ENCODE results near the gene FNDC10. TPM values are rescaled to one million over a fixed set of nuclear protein-coding genes. Genes with fewer than 3 reads are reported as not detected.
A peak's percentile ranks its signal among the peaks of the same experiment; 100 is the strongest.

FNDC10 gene
- total and polyA plus RNA-seq, 10 of the 15 experiments (the other 5 are each of a cell fraction or from before 2014, with no cell fraction given) = 0.05 to 1.3 (median 0.25) TPM; not detected in 4

GRCh38 chr1:1628754-1629429 is 29.0 kb upstream of the FNDC10 start:
- no peaks in the 10 kb centered on the region for H3K36me3 ChIP-seq (ENCODE audit: control insufficient read depth in 2 of 2, insufficient read depth in 2 of 2, low read length in 1 of 2)
- H3K4me1 ChIP-seq (ENCODE audit: control insufficient read depth, insufficient read depth, low read length) = no peaks in the 10 kb centered on the region
- no peak overlapping the region for H3K27ac ChIP-seq (ENCODE audit: control insufficient read depth, insufficient read depth)
- H4K20me1 ChIP-seq (ENCODE audit: control insufficient read depth, insufficient read depth) = no peaks in the 10 kb centered on the region
- no peak overlapping the region for H3K4me3 ChIP-seq
- no peaks in the 10 kb centered on the region for H3K9me3 ChIP-seq (replicated peaks; ENCODE audit: control insufficient read depth, insufficient read depth, low read length)
- POLR2A ChIA-PET = interaction anchor here (1.4 kb wide), 1 partner anchor 13 kb away, joined by 8 read pairs; the partner anchor contains the start of gene MIB2
- no peak for FAIRE-seq
- no peak overlapping the region for H2AFZ ChIP-seq (ENCODE audit: control insufficient read depth, low read depth, low read length)
- no TSS peak for BruUV-seq (replicated peaks)
- 58% methylated on average over 52 of the region's 53 CpGs for WGBS (ENCODE audit: insufficient coverage, insufficient replicate concordance, low lambda C conversion rate, missing lambda C conversion rate)
- H3K9ac ChIP-seq (ENCODE audit: control insufficient read depth, insufficient read depth, low read length) = no peak overlapping the region
- peaks cover 0 to 2% of the 10 kb centered on the region in 2 experiments; a peak in 2 of 4 replicates for H3K27me3 ChIP-seq (replicated peaks in 1 of 2; ENCODE audit: control insufficient read depth in 2 of 2, insufficient read depth in 2 of 2, low read length in 1 of 2)
- no peak for DNase-seq (ENCODE audit: low read depth, low spot score)
- ATAC-seq = peak; percentile 39
- RAD21 ChIA-PET (ENCODE audit: unreplicated experiment) = interaction anchor here (0.8 to 1.3 kb wide), 2 partner anchors 14 to 171 kb away, joined by 3 to 4 read pairs; partner anchors contain the start of gene MIB2
- 0 out of 2 replicates have a peak overlapping the region, but pooled peaks have one; percentile 1 for H3K4me2 ChIP-seq (ENCODE audit: control insufficient read depth, insufficient read depth)
- intact Hi-C loops (cut with micrococcal nuclease; ENCODE audit: unreplicated experiment) (no loop called here), in situ Hi-C loops (cut with MboI) (no loop called here)
- H3K79me2 ChIP-seq (ENCODE audit: control insufficient read depth, insufficient read depth, low read length) = no peaks in the 10 kb centered on the region
- SMC1A ChIA-PET (ENCODE audit: uncharacterized antibody, unreplicated experiment) = interaction anchor here (1.2 kb wide), 2 partner anchors 13 to 26 kb away, joined by 3 read pairs; no protein-coding TSS in a partner anchor
- CTCF ChIA-PET = interaction anchor here (1.2 to 1.7 kb wide), 2 partner anchors 13 to 15 kb away, joined by 4 to 6 read pairs; partner anchors contain the start of gene MIB2
- TF ChIP-seq ETV6 (conservative IDR thresholded peaks at IDR 0.05 in 1 of 2, IDR thresholded peaks at IDR 0.05 in 1 of 2; ENCODE audit: borderline replicate concordance in 1 of 2, low read depth in 1 of 2) (no peak), PML (IDR thresholded peaks at IDR 0.05; ENCODE audit: low read length) (no peak), CHD1 (IDR thresholded peaks at IDR 0.05; ENCODE audit: low read depth, low read length) (no peak), SREBF1 (IDR thresholded peaks at IDR 0.05; ENCODE audit: low read length) (no peak), POLR2A (IDR thresholded peaks at IDR 0.05; ENCODE audit: low read depth, low read length) (no peak; the same call in 1 of the 2 replicates), NFIC (IDR thresholded peaks at IDR 0.05; ENCODE audit: low read depth, low read length) (no peak), RELB (IDR thresholded peaks at IDR 0.05; ENCODE audit: low read depth) (no peak), MEF2A (IDR thresholded peaks at IDR 0.05; ENCODE audit: insufficient read depth, low read depth, low read length) (no peak), ELK1 (IDR thresholded peaks at IDR 0.05; ENCODE audit: low read depth, low read length) (no peak), CBFB (IDR thresholded peaks at IDR 0.05; ENCODE audit: low read depth) (no peak), MYC (IDR thresholded peaks at IDR 0.05; ENCODE audit: insufficient read depth, insufficient read length, insufficient replicate concordance, low read length, severe bottlenecking) (no peak), YY1 (IDR thresholded peaks at IDR 0.05; ENCODE audit: low read depth, low read length) (no peak), ZNF384 (IDR thresholded peaks at IDR 0.05; ENCODE audit: borderline replicate concordance, low read depth, low read length) (no peak), ZNF24 (IDR thresholded peaks at IDR 0.05) (no peak), SKIL (IDR thresholded peaks at IDR 0.05; ENCODE audit: low read depth, poor library complexity, severe bottlenecking) (no peak), IKZF1 (conservative IDR thresholded peaks at IDR 0.05) (0 out of 2 replicates have a peak, but pooled peaks have one; percentile 49), HDGF (IDR thresholded peaks at IDR 0.05) (0 out of 2 replicates have a peak, but pooled peaks have one; percentile 33), STAT3 (IDR thresholded peaks at IDR 0.05; ENCODE audit: low read depth, low read length) (no peak), KDM1A (IDR thresholded peaks at IDR 0.05; ENCODE audit: borderline replicate concordance) (no peak), EGR1 (IDR thresholded peaks at IDR 0.05; ENCODE audit: borderline replicate concordance in 1 of 2, low read depth in 2 of 2, low read length in 2 of 2) (no peak), HDAC2 (IDR thresholded peaks at IDR 0.05) (no peak)
